ENCODE data around the gene PPIG.
"Not testable (repeated sequence)": the region's sequence is repeated elsewhere in the genome, so short reads cannot be mapped to it uniquely, and the experiment has no call there.

PPIG gene

GRCh38 chr2:169598982-169599381 is 14.8 kb downstream of the PPIG start:
- no peak for DNase-seq

GRCh38 chr2:169599568-169599967 is 15.4 kb downstream of the PPIG start:
- DNase-seq, result no peak

- DNase-seq, result no peak
Measured at GRCh38 chr2:169609264-169609663, 25.1 kb downstream of the PPIG start.

- DNase-seq, result no peak
Measured at GRCh38 chr2:169613876-169614275, 29.7 kb downstream of the PPIG start.

GRCh38 chr2:169615982-169616381 is 31.8 kb downstream of the PPIG start:
- DNase-seq, result not testable (repeated sequence)

- DNase-seq, result no peak
Measured at GRCh38 chr2:169619946-169620345, 35.8 kb downstream of the PPIG start.

- no peak for DNase-seq
Measured at GRCh38 chr2:169620509-169620908, 36.4 kb downstream of the PPIG start.

- no peak for DNase-seq
Measured at GRCh38 chr2:169623235-169623634, 39.1 kb downstream of the PPIG start.

GRCh38 chr2:169625781-169626180 is 41.6 kb downstream of the PPIG start:
- DNase-seq, result no peak

GRCh38 chr2:169636440-169637097 is 52.4 kb downstream of the PPIG start:
- no peak for DNase-seq

GRCh38 chr2:169637620-169638019 is 53.5 kb downstream of the PPIG start:
- DNase-seq, result no peak

- no peak for DNase-seq
Measured at GRCh38 chr2:169640104-169640503, 56.0 kb downstream of the PPIG start.

- no peak for DNase-seq
Measured at GRCh38 chr2:169641464-169641863, 57.3 kb downstream of the PPIG start.

- DNase-seq, result no peak
Measured at GRCh38 chr2:169644173-169644572, 60.0 kb downstream of the PPIG start.

- DNase-seq, result no peak
Measured at GRCh38 chr2:169647496-169647895, 63.3 kb downstream of the PPIG start.

GRCh38 chr2:169649278-169649677 is 65.1 kb downstream of the PPIG start:
- no peak for DNase-seq

- no peak for DNase-seq
Measured at GRCh38 chr2:169653636-169654035, 69.5 kb downstream of the PPIG start.

- no peak for DNase-seq
Measured at GRCh38 chr2:169656164-169656563, 72.0 kb downstream of the PPIG start.

- no peak for DNase-seq
Measured at GRCh38 chr2:169658877-169659276, 74.7 kb downstream of the PPIG start.

GRCh38 chr2:169659320-169659719 is 75.2 kb downstream of the PPIG start:
- DNase-seq, result no peak

GRCh38 chr2:169661265-169661664 is 77.1 kb downstream of the PPIG start:
- no peak for DNase-seq

GRCh38 chr2:169662744-169663143 is 78.6 kb downstream of the PPIG start:
- DNase-seq, result no peak

GRCh38 chr2:169663247-169663646 is 79.1 kb downstream of the PPIG start:
- no peak for DNase-seq

GRCh38 chr2:169664600-169664977 is 80.4 kb downstream of the PPIG start:
- DNase-seq, result no peak
